Testis (tissue), 3 donors: ENCODE data around the gene CENPI. TPM values are rescaled to one million over a fixed set of nuclear protein-coding genes. Genes with fewer than 3 reads are reported as not detected.

Source experiments
- DNase-seq: peaks from one replicate; pipeline ENCODE4 v3.0.0-alpha.2; 2019
- H3K27ac ChIP-seq, 2 donors: fragments of 200-600 bp; sonication (generic); one replicate each; pipeline ENCODE4 v1.5.1; 2019
- H3K27me3 ChIP-seq: fragments of 200-600 bp; sonication (generic); one replicate; pipeline ENCODE4 v1.5.1; 2019
- H3K36me3 ChIP-seq: fragments of 200-600 bp; sonication (generic); one replicate; pipeline ENCODE4 v1.5.1; 2017; ENCODE audit warnings: low read depth; ENCODE audit errors: missing control alignments
- H3K4me1 ChIP-seq: fragments of 200-600 bp; sonication (generic); one replicate; pipeline ENCODE4 v1.5.1; 2019
- H3K4me3 ChIP-seq, 2 donors: fragments of 200-600 bp; sonication (generic); one replicate each; pipeline ENCODE4 v1.5.1; 2017 to 2019
- H3K9me3 ChIP-seq: fragments of 200-600 bp; sonication (generic); one replicate; pipeline ENCODE4 v1.5.1; 2017
- CTCF ChIP-seq, 3 experiments: fragments of 450-650 bp in 2 of 3; fragments of 200-600 bp in 1 of 3; sonication (generic) in 1 of 3; IDR thresholded peaks; one replicate each; pipeline ENCODE4 v1.5.1; 2016 to 2019; ENCODE audit warnings: antibody characterized with exemption in 3 of 3, mild to moderate bottlenecking in 2 of 3, moderate library complexity in 1 of 3
- POLR2A ChIP-seq: fragments of 450-650 bp; IDR thresholded peaks from one replicate; pipeline ENCODE4 v1.6.1; 2017; ENCODE audit warnings: antibody characterized with exemption, mild to moderate bottlenecking, moderate library complexity
- WGBS, 2 donors: methylation state at CpG; one replicate each; pipeline ENCODE4 v1.1.5; 2018; 5-methylcytosine and 5-hydroxymethylcytosine counted together
- intact Hi-C: fragments of 100-400 bp; cut with DNase I; formaldehyde crosslinking; loops from one replicate; pipeline ENCODE4 v1.15.1; 2023; ENCODE audit warnings: low total_unique reads
- polyA plus RNA-seq: library from polyadenylated mRNA; stranded (reverse); fragments of 350-450 nt; fragmentation: Illumina TruSeq; extraction: RNeasy Lipid Tissue Mini Kit (QIAGEN cat#74804); gene quantifications from one replicate; pipeline ENCODE4 v1.2.3, GENCODE V29; 2014; ENCODE audit warnings: low read depth, low replicate concordance; ENCODE audit not compliant: insufficient read depth
- total RNA-seq, 2 donors: library from RNA; depleted of rRNA; stranded (reverse); fragments of >200 nt; gene quantifications; one replicate each; pipeline ENCODE4 v1.2.3, GENCODE V29; 2016

CENPI gene
- total and polyA plus RNA-seq, 3 donors from 2014 or later = 0.69 to 3.1 (median 2.5) TPM

GRCh38 chrX:101079736-101080270 lies 18.2 kb upstream of the CENPI start:
- no peaks in the 10 kb centered on the region for H3K27me3 ChIP-seq
- H3K36me3 ChIP-seq = no peaks in the 10 kb centered on the region
- no peak overlapping the region for H3K27ac ChIP-seq
- H3K4me3 ChIP-seq = peak overlapping the region in 1 of 2 donors; percentile 41
- 21 to 60% methylated on average over 1 to 8 of the region's 8 CpGs for WGBS, 2 donors
- H3K9me3 ChIP-seq = no peaks in the 10 kb centered on the region
- H3K4me1 ChIP-seq = no peaks in the 10 kb centered on the region
- intact Hi-C loops = no loop called here
- DNase-seq = no peak
- TF ChIP-seq POLR2A (no peak), CTCF (IDR thresholded peaks at IDR 0.05) (no peak)

- Histone ChIP-seq H3K4me1 (no peaks in the 10 kb centered on the region), H3K27me3 (no peaks in the 10 kb centered on the region), H3K36me3 (no peaks in the 10 kb centered on the region), H3K27ac (no peak overlapping the region), H3K9me3 (no peaks in the 10 kb centered on the region), H3K4me3 (no peak overlapping the region)
- 58 to 69% methylated on average over 2 to 3 of the region's 3 CpGs for WGBS, 2 donors
- DNase-seq = no peak
- intact Hi-C loops = no loop called here
- TF ChIP-seq POLR2A (no peak), CTCF (IDR thresholded peaks at IDR 0.05) (no peak)
Observed at GRCh38 chrX:101080326-101081124, 17.5 kb upstream of the CENPI start.

GRCh38 chrX:101081231-101081630 lies 16.8 kb upstream of the CENPI start:
- Histone ChIP-seq H3K4me3 (no peak overlapping the region), H3K4me1 (no peaks in the 10 kb centered on the region), H3K9me3 (no peaks in the 10 kb centered on the region), H3K27ac (no peak overlapping the region), H3K27me3 (no peaks in the 10 kb centered on the region), H3K36me3 (no peaks in the 10 kb centered on the region)
- 51 to 57% methylated on average over 2 to 3 of the region's 3 CpGs for WGBS, 2 donors
- no peak for DNase-seq
- TF ChIP-seq POLR2A = no peak
- TF ChIP-seq CTCF (IDR thresholded peaks at IDR 0.05) = no peak
- intact Hi-C loops = no loop called here

- no peak for DNase-seq
- Histone ChIP-seq H3K4me3 (no peak overlapping the region), H3K9me3 (no peaks in the 10 kb centered on the region), H3K36me3 (no peaks in the 10 kb centered on the region), H3K27me3 (no peaks in the 10 kb centered on the region), H3K4me1 (no peaks in the 10 kb centered on the region), H3K27ac (no peak overlapping the region)
- intact Hi-C loops = no loop called here
- TF ChIP-seq CTCF (IDR thresholded peaks at IDR 0.05) = no peak
- no peak for TF ChIP-seq POLR2A
- WGBS, 2 donors = 93 to 100% methylated on average over 1 of the region's 1 CpG
Observed at GRCh38 chrX:101091817-101092216, 6.2 kb upstream of the CENPI start.
